Panc1 (cell line): ENCODE measurements around the gene QRICH2.

ENCODE experiments used
- POLR2AphosphoS5 ChIP-seq: IDR thresholded peaks from 2 replicates; pipeline ENCODE4 v1.6.1; 2012; ENCODE audit warnings: mild to moderate bottlenecking, low read depth, low read length, moderate library complexity
- TF ChIP-seq, protein P1 (sequence below): fragments of 450-650 bp; IDR thresholded peaks from 2 replicates; pipeline ENCODE4 v1.5.1; 2017; ENCODE audit warnings: mild to moderate bottlenecking

DNA sequence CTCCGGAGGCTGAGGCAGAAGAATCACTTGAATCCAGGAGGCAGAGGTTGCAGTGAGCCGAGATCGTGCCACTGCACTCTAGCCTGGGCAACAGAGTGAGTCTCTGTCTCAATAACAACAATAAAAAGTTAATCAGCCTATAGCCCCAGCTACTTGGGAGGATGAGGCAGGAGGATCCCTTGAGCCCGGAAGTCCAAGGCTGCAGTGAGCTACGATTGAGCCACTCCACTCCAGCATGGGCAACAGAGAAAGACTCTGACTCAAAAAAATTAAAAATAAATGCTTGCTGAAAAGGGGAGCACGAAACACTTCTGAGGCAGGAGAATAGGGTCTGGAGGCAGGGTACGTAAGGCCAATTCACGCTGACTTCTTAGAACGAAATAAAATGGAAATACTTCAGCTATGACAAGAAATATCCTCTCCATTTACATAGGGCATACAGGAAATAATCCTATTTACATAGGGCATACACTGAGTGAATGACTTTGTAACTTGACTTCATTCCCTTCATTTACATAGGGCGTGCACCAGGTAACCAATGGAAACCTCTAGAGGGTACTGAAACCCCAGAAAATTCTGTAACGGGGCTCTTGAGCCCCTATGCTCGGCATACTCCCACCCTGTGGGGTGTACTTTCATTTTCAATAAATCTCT lies 48.9 kb upstream of the QRICH2 start:
- no peak for TF ChIP-seq POLR2AphosphoS5
- TF ChIP-seq, protein P1, sequence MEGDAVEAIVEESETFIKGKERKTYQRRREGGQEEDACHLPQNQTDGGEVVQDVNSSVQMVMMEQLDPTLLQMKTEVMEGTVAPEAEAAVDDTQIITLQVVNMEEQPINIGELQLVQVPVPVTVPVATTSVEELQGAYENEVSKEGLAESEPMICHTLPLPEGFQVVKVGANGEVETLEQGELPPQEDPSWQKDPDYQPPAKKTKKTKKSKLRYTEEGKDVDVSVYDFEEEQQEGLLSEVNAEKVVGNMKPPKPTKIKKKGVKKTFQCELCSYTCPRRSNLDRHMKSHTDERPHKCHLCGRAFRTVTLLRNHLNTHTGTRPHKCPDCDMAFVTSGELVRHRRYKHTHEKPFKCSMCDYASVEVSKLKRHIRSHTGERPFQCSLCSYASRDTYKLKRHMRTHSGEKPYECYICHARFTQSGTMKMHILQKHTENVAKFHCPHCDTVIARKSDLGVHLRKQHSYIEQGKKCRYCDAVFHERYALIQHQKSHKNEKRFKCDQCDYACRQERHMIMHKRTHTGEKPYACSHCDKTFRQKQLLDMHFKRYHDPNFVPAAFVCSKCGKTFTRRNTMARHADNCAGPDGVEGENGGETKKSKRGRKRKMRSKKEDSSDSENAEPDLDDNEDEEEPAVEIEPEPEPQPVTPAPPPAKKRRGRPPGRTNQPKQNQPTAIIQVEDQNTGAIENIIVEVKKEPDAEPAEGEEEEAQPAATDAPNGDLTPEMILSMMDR, result no peak
